GM19468 (cell line): ENCODE results near the gene ADGRL3.
"Not testable (repeated sequence)": the region's sequence is repeated elsewhere in the genome, so short reads cannot be mapped to it uniquely, and the experiment has no call there.

Experiments used
- ATAC-seq: cut with Tn5 transposase; IDR thresholded peaks from one replicate; pipeline ENCODE4 v1.9.1; 2021; ENCODE audit warnings: mild to moderate bottlenecking, moderate library complexity, moderate number of reproducible peaks; ENCODE audit not compliant: unreplicated experiment; ENCODE audit errors: extremely low read depth

Gene ADGRL3

GRCh38 chr4:61763682-61764081 lies 563.6 kb downstream of the ADGRL3 start:
- no peak for ATAC-seq

GRCh38 chr4:61764090-61764489 lies 564.0 kb downstream of the ADGRL3 start:
- ATAC-seq, result not testable (repeated sequence)

- ATAC-seq, result not testable (repeated sequence)
Observed at GRCh38 chr4:61769444-61770167, 569.5 kb downstream of the ADGRL3 start.

- ATAC-seq, result no peak
Observed at GRCh38 chr4:61770456-61770855, 570.3 kb downstream of the ADGRL3 start.

- no peak for ATAC-seq
Observed at GRCh38 chr4:61771056-61771455, 570.9 kb downstream of the ADGRL3 start.

GRCh38 chr4:61772126-61772525 lies 572.0 kb downstream of the ADGRL3 start:
- ATAC-seq, result no peak

GRCh38 chr4:61773655-61774245 lies 573.6 kb downstream of the ADGRL3 start:
- ATAC-seq, result no peak

- no peak for ATAC-seq
Observed at GRCh38 chr4:61782133-61782532, 582.0 kb downstream of the ADGRL3 start.

GRCh38 chr4:61783050-61783449 lies 582.9 kb downstream of the ADGRL3 start:
- ATAC-seq, result no peak

- no peak for ATAC-seq
Observed at GRCh38 chr4:61785761-61786160, 585.6 kb downstream of the ADGRL3 start.

- no peak for ATAC-seq
Observed at GRCh38 chr4:61786211-61786610, 586.1 kb downstream of the ADGRL3 start.

- ATAC-seq, result no peak
Observed at GRCh38 chr4:61795998-61796397, 595.9 kb downstream of the ADGRL3 start.

- no peak for ATAC-seq
Observed at GRCh38 chr4:61799794-61800193, 599.7 kb downstream of the ADGRL3 start.

GRCh38 chr4:61805227-61805626 lies 605.1 kb downstream of the ADGRL3 start:
- ATAC-seq, result no peak

GRCh38 chr4:61805979-61806378 lies 605.9 kb downstream of the ADGRL3 start:
- ATAC-seq, result no peak

- ATAC-seq, result no peak
Observed at GRCh38 chr4:61812171-61812570, 612.0 kb downstream of the ADGRL3 start.

- ATAC-seq, result no peak
Observed at GRCh38 chr4:61817071-61817470, 616.9 kb downstream of the ADGRL3 start.

GRCh38 chr4:61820136-61820535 lies 620.0 kb downstream of the ADGRL3 start:
- ATAC-seq, result no peak

GRCh38 chr4:61824454-61824853 lies 624.3 kb downstream of the ADGRL3 start:
- no peak for ATAC-seq

- ATAC-seq, result no peak
Observed at GRCh38 chr4:61827907-61828391, 627.8 kb downstream of the ADGRL3 start.

GRCh38 chr4:61828960-61829359 lies 628.8 kb downstream of the ADGRL3 start:
- ATAC-seq, result no peak

- no peak for ATAC-seq
Observed at GRCh38 chr4:61831987-61832386, 631.9 kb downstream of the ADGRL3 start.
